BJ (cell line): ENCODE measurements around the gene WDR70. TPM values are rescaled to one million over a fixed set of nuclear protein-coding genes. Genes with fewer than 3 reads are reported as not detected.

Experiments used
- CTCF ChIA-PET: fragments of 350-600 bp; formaldehyde crosslinking; extraction: SDS; loops from one replicate; lab custom pipeline; 2021; ENCODE audit warnings: antibody characterized with exemption, inconsistent platforms; lab: Yijun Ruan, JAX
- POLR2A ChIA-PET: fragments of 300-600 bp; sonication (Branson Sonifier 250); formaldehyde crosslinking; extraction: SDS; loops from one replicate; lab custom pipeline; 2021; ENCODE audit warnings: antibody characterized with exemption; lab: Charles Lee
- DNase-seq: peaks from one replicate; pipeline ENCODE4 v3.0.0-alpha.2; 2011; ENCODE audit warnings: low read depth
- H3K27me3 ChIP-seq: 2 replicates; pipeline ENCODE4 v1.6.0; 2011; ENCODE audit warnings: low read length; ENCODE audit not compliant: control insufficient read depth, insufficient read depth
- H3K36me3 ChIP-seq: 2 replicates; pipeline ENCODE4 v1.5.1; 2011; ENCODE audit warnings: low read length; ENCODE audit not compliant: control insufficient read depth, insufficient read depth
- H3K4me3 ChIP-seq: 2 replicates; pipeline ENCODE4 v1.5.1; 2011; ENCODE audit warnings: low read depth, mild to moderate bottlenecking, control low read depth, low read length
- polyA plus RNA-seq: library from polyadenylated mRNA; depleted of rRNA; stranded (reverse); fragments of >200 nt; gene quantifications from 2 replicates; pipeline ENCODE4 v1.2.3, GENCODE V29; 2011
- TF ChIP-seq, protein P1 (sequence below): IDR thresholded peaks from 2 replicates; pipeline ENCODE4 v1.5.1; 2011; ENCODE audit warnings: low read depth, mild to moderate bottlenecking, control low read depth, inconsistent platforms, low read length, moderate library complexity; ENCODE audit not compliant: insufficient read depth

The WDR70 gene
- polyA plus RNA-seq, 1 experiment = 14.0 TPM

DNA sequence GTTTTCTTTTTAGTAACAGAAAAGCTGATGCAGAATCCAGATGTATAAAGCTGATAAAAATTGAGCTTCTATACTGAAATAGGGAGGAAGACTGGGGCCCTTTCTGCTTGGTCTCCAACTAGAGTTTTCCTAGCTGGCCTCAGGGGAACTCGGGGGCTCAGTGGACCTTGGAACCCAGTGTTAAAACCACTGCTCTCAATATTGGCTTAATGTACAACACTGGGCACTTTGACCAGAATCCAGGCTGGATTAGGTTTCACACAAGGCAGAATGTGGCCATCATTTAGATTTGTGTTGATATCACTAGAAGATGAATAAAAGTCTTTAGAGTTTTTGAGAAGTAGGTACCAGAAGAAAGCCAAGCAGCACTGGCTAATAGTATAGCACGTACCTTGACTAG is 346.1 kb downstream of the WDR70 start:
- TF ChIP-seq, protein P1, sequence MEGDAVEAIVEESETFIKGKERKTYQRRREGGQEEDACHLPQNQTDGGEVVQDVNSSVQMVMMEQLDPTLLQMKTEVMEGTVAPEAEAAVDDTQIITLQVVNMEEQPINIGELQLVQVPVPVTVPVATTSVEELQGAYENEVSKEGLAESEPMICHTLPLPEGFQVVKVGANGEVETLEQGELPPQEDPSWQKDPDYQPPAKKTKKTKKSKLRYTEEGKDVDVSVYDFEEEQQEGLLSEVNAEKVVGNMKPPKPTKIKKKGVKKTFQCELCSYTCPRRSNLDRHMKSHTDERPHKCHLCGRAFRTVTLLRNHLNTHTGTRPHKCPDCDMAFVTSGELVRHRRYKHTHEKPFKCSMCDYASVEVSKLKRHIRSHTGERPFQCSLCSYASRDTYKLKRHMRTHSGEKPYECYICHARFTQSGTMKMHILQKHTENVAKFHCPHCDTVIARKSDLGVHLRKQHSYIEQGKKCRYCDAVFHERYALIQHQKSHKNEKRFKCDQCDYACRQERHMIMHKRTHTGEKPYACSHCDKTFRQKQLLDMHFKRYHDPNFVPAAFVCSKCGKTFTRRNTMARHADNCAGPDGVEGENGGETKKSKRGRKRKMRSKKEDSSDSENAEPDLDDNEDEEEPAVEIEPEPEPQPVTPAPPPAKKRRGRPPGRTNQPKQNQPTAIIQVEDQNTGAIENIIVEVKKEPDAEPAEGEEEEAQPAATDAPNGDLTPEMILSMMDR = no peak
- DNase-seq = no peak
- Histone ChIP-seq H3K4me3 (no peak overlapping the region), H3K36me3 (no peaks in the 10 kb centered on the region), H3K27me3 (no peaks in the 10 kb centered on the region)
- ChIA-PET POLR2A (interaction anchor here (0.5 to 0.7 kb wide), 2 partner anchors 108 to 184 kb away, joined by 4 to 6 read pairs; no protein-coding TSS in a partner anchor), CTCF (interaction anchor here (1.2 to 2.8 kb wide), 6 partner anchors 10 to 112 kb away, joined by 3 to 11 read pairs (median 6); no protein-coding TSS in a partner anchor)

DNA sequence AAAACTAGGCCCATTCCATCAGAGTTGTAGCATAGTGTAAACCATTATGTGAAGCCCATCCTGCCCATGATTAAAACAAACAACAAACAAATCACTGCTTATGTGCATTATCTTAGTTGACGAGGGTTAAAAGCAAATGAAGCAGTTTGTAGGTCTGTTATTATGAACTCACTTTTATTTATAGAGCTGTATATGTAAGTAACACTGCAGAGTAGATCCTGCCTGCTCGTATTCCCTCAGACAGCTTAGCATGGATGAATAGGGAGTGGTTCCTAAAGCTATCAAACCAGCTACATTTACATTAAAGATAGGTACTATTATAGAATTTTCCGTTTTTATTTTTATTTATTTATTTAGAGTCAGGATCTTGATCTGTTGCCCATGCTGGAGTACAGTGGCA is 348.1 kb downstream of the WDR70 start:
- DNase-seq = no peak
- H3K27me3 ChIP-seq = no peaks in the 10 kb centered on the region
- H3K4me3 ChIP-seq = no peak overlapping the region
- POLR2A ChIA-PET = no interaction called here
- H3K36me3 ChIP-seq = no peaks in the 10 kb centered on the region
- CTCF ChIA-PET = interaction anchor here (1.1 to 2.8 kb wide), 3 partner anchors 10 to 45 kb away, joined by 3 to 8 read pairs (median 3); no protein-coding TSS in a partner anchor
- TF ChIP-seq, protein P1 = no peak

DNA sequence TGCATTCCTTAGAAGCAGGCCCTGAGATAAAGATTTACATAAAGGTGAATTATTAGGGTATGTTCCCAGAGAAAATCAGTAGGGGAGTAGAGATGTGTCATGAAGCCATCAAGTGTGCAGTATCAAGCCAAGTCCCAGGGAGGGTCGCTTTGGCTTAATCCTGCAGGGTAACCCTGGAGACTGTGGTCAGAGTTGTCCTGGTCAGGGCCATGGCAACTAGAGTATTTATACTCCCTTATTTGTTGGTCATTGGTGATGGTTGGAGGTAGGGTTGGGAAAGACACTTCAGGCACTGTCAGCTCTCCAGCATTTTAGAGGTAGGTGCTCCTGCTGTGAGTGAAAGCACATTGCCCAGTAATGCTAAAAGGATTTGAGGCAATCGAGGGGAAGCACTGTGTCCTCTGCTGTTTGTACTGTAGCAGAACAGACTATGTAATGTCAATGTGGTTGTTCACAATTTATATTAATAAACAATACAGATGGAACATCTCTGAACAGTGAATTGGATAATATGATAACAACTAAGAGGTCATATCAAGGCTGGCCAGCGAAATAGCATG is 351.9 kb downstream of the WDR70 start:
- DNase-seq = no peak
- TF ChIP-seq, protein P1 = no peak
- Histone ChIP-seq H3K27me3 (no peaks in the 10 kb centered on the region), H3K36me3 (no peaks in the 10 kb centered on the region), H3K4me3 (no peak overlapping the region)
- CTCF ChIA-PET = no interaction called here
- POLR2A ChIA-PET = no interaction called here

DNA sequence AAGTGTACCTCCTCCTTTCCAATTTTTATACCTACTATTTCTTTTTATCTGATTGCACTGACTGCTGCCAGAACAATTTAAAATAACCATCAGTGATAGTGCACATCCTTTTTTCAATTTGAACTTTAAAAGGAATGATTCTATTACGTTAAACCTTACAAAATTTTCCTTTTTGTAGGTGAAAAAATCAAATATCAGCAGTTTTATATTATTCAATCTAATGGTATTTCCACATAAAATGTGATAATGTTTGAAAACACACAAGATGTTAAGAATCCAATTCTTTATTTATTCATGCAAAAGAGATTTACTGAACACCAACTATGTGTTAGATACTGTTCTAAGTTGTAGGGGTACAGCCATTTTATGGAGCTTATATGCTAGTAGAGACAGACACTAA is 355.0 kb downstream of the WDR70 start:
- ChIA-PET POLR2A (no interaction called here), CTCF (interaction anchor here (1.1 to 2.2 kb wide), 3 partner anchors 9 to 85 kb away, joined by 3 to 10 read pairs (median 3); no protein-coding TSS in a partner anchor)
- H3K27me3 ChIP-seq = no peaks in the 10 kb centered on the region
- TF ChIP-seq, protein P1 = no peak
- no peak overlapping the region for H3K4me3 ChIP-seq
- no peak for DNase-seq
- H3K36me3 ChIP-seq = no peaks in the 10 kb centered on the region

DNA sequence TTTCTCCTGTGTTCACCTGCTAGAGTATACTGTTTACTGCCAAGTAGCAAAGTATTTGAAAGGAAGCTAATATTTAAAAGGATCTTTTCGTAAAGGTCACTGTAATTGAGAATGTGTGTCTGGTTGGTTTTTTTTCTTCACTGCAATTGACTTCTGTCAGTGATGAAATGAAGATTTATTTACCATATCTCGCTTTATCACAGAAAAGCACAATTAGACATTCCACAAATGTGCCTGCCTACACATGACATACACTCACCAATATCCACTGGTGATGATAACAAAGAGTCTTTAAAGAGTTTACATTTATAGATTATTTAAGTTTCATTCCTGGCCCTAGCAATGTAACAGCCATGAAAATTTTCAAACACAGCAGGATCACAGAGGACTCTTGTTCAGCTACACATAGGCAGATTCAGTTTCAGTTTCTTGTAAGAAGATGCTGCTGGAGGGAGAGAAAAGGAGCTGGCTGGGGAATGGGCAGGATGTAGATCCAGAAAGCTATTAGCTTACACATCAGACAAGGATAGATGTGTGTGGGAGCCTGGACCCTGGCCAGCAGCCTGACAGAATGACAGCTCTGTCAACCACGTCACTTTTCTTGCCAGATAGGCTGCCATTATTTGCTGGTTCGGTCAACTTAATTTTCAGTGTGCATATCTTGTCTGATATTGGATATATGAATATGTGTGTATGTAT is 356.7 kb downstream of the WDR70 start:
- TF ChIP-seq, protein P1 = no peak
- CTCF ChIA-PET = interaction anchor here (0.9 to 2.2 kb wide), 5 partner anchors 10 to 39 kb away, joined by 3 to 10 read pairs (median 3); no protein-coding TSS in a partner anchor
- no peak for DNase-seq
- POLR2A ChIA-PET = no interaction called here
- Histone ChIP-seq H3K36me3 (no peaks in the 10 kb centered on the region), H3K27me3 (no peaks in the 10 kb centered on the region), H3K4me3 (no peak overlapping the region)
